HepG2 (cell line): Measurements from ENCODE around the gene THRB. TPM values are rescaled to one million over a fixed set of nuclear protein-coding genes. Genes with fewer than 3 reads are reported as not detected.

Experiments used
- ATAC-seq: fragments of 200-7000 bp; cut with Tn5 transposase; 3 replicates; pipeline ENCODE4 v1.9.1; 2020; ENCODE audit warnings: mild to moderate bottlenecking, moderate library complexity
- BruUV-seq: library from RNA; stranded (reverse); fragments of 400-500 nt; replicated peaks from 2 replicates; lab custom pipeline; 2021; lab: Mats Ljungman, UMichigan
- CTCF ChIA-PET: fragments of 300-600 bp; formaldehyde crosslinking; extraction: SDS; loops from one replicate; lab custom pipeline; 2021; ENCODE audit warnings: low total read pairs, inconsistent platforms, low intra/inter-chr PET ratio; lab: Yijun Ruan, JAX
- POLR2A ChIA-PET: fragments of 350-600 bp; sonication (Branson Sonifier 250); formaldehyde crosslinking; loops from one replicate; lab custom pipeline; 2020; ENCODE audit warnings: antibody characterized with exemption, inconsistent platforms; lab: Yijun Ruan, JAX
- DNase-seq: peaks from one replicate; pipeline ENCODE4 v3.0.0-alpha.2; 2015; ENCODE audit warnings: low spot score
- FAIRE-seq: peaks from 3 replicates; lab custom pipeline; 2011; peaks lifted over from hg19 to GRCh38; lab: Jason Lieb, UNC
- H2AFZ ChIP-seq: one replicate; pipeline ENCODE4 v1.6.1; 2011; ENCODE audit warnings: low read length, inconsistent platforms
- H3K27ac ChIP-seq: fragments of 300-600 bp; 3 replicates; pipeline ENCODE4 v1.8.0; 2011; ENCODE audit warnings: mixed run types, mild to moderate bottlenecking, mixed read lengths, low read length, inconsistent platforms; ENCODE audit not compliant: insufficient read depth; ENCODE audit errors: extremely low read length
- H3K27me3 ChIP-seq, 2 experiments: fragments of 200-600 bp in 1 of 2; 2 replicates in 1 of 2; 3 replicates in 1 of 2; pipeline versions ENCODE4 v1.6.0 to v1.8.0; 2011; ENCODE audit warnings: low read length in 2 of 2, mild to moderate bottlenecking in 2 of 2, moderate library complexity in 2 of 2, inconsistent platforms in 1 of 2; ENCODE audit not compliant: insufficient read depth in 2 of 2, control insufficient read depth in 1 of 2
- H3K36me3 ChIP-seq, 2 experiments: fragments of 200-600 bp in 1 of 2; replicated peaks in 1 of 2; 2 replicates in 1 of 2; 3 replicates in 1 of 2; pipeline versions ENCODE4 v1.5.1 to v1.8.0; 2011; ENCODE audit warnings: low read length in 2 of 2, inconsistent platforms in 1 of 2; ENCODE audit not compliant: insufficient read depth in 2 of 2, control insufficient read depth in 1 of 2
- H3K4me1 ChIP-seq: 2 replicates; pipeline ENCODE4 v1.5.1; 2012; ENCODE audit warnings: low read length, inconsistent platforms; ENCODE audit not compliant: insufficient read depth
- H3K4me2 ChIP-seq: 2 replicates; pipeline ENCODE4 v1.6.0; 2011; ENCODE audit warnings: low read depth, low read length, inconsistent platforms
- H3K4me3 ChIP-seq, 3 experiments: fragments of 200-600 bp in 1 of 3; sonication (generic), shearing (Covaris generic) in 1 of 3; replicated peaks in 1 of 3; 2 replicates each; pipeline ENCODE4 v1.5.1; 2011 to 2016; ENCODE audit warnings: low read length in 3 of 3, inconsistent platforms in 2 of 3, low read depth in 2 of 3, mild to moderate bottlenecking in 2 of 3, control low read depth in 1 of 3, mixed read lengths in 1 of 3; ENCODE audit not compliant: insufficient read depth in 1 of 3
- H3K79me2 ChIP-seq: one replicate; pipeline ENCODE4 v1.6.1; 2011; ENCODE audit warnings: low read length, inconsistent platforms; ENCODE audit not compliant: insufficient read depth
- H3K9ac ChIP-seq: 2 replicates; pipeline ENCODE4 v1.6.0; 2011; ENCODE audit warnings: mild to moderate bottlenecking, low read depth, low read length, inconsistent platforms; ENCODE audit not compliant: insufficient read depth
- H3K9me3 ChIP-seq: 2 replicates; pipeline ENCODE4 v1.5.1; 2012; ENCODE audit warnings: mild to moderate bottlenecking, low read length
- H4K20me1 ChIP-seq: 2 replicates; pipeline ENCODE4 v1.6.0; 2011; ENCODE audit warnings: inconsistent platforms, mild to moderate bottlenecking, low read length, moderate library complexity; ENCODE audit not compliant: insufficient read depth
- ADNP ChIP-seq: sonication (generic); formaldehyde crosslinking; IDR thresholded peaks from 2 replicates; pipeline ENCODE4 v1.4.0; 2020; ENCODE audit warnings: missing genetic modification reagents
- CHCHD3 ChIP-seq: sonication (generic); formaldehyde crosslinking; IDR thresholded peaks from 2 replicates; pipeline ENCODE4 v1.8.0; 2022; ENCODE audit warnings: mild to moderate bottlenecking, missing genetic modification reagents, moderate library complexity
- EHMT2 ChIP-seq: fragments of 200-600 bp; sonication (generic); IDR thresholded peaks from 2 replicates; pipeline ENCODE4 v1.7.0; 2017; ENCODE audit warnings: antibody characterized with exemption, low read depth, low read length, borderline replicate concordance
- FIP1L1 ChIP-seq: fragments of 200-400 bp; formaldehyde crosslinking; IDR thresholded peaks from 2 replicates; pipeline ENCODE4 v1.6.1; 2018; ENCODE audit warnings: low read depth, mild to moderate bottlenecking, low read length, moderate library complexity, borderline replicate concordance; ENCODE audit not compliant: insufficient read depth
- FOXJ3 ChIP-seq: sonication (generic); formaldehyde crosslinking; IDR thresholded peaks from 2 replicates; pipeline ENCODE4 v1.4.0; 2020; ENCODE audit warnings: missing genetic modification reagents, mild to moderate bottlenecking, borderline replicate concordance
- FOXO1 ChIP-seq: sonication (generic); formaldehyde crosslinking; IDR thresholded peaks from 2 replicates; pipeline ENCODE4 v1.4.0; 2020; ENCODE audit warnings: missing genetic modification reagents
- GZF1 ChIP-seq: sonication (generic); formaldehyde crosslinking; IDR thresholded peaks from 2 replicates; pipeline ENCODE4 v1.5.1; 2020; ENCODE audit warnings: mild to moderate bottlenecking, missing genetic modification reagents
- NFRKB ChIP-seq: fragments of 450-650 bp; IDR thresholded peaks from 2 replicates; pipeline ENCODE4 v1.6.1; 2017
- SSRP1 ChIP-seq: IDR thresholded peaks from 2 replicates; pipeline ENCODE4 v1.6.1; 2016; ENCODE audit warnings: control low read depth
- ZNF121 ChIP-seq: sonication (generic); formaldehyde crosslinking; IDR thresholded peaks from 2 replicates; pipeline ENCODE4 v1.5.0; 2020; ENCODE audit warnings: mild to moderate bottlenecking, missing genetic modification reagents
- ZNF33B ChIP-seq: sonication (generic); formaldehyde crosslinking; IDR thresholded peaks from 2 replicates; pipeline ENCODE4 v1.5.1; 2020; ENCODE audit warnings: mild to moderate bottlenecking, missing genetic modification reagents
- WGBS: methylation state at CpG from one replicate; pipeline ENCODE4 v1.1.6; 2017; ENCODE audit warnings: low lambda C conversion rate; 5-methylcytosine and 5-hydroxymethylcytosine counted together
- in situ Hi-C: cut with HindIII; loops from 2 replicates; pipeline ENCODE4 v1.10.0; 2017; ENCODE audit warnings: low pct_unique_long_range_greater_than_20kb; ENCODE audit not compliant: extremely low pct_ligation_motif_present
- intact Hi-C: fragments of 100-400 bp; cut with micrococcal nuclease; formaldehyde crosslinking; loops from one replicate; pipeline ENCODE4 v1.10.0; 2022; ENCODE audit not compliant: unreplicated experiment
- polyA plus RNA-seq, 8 experiments: library from polyadenylated mRNA; depleted of rRNA in 3 of 8; stranded (reverse) in 7 of 8; unstranded in 1 of 8; fragments of >200 nt; fragmentation: Illumina TruSeq in 4 of 8; extraction: Trizol in 4 of 8; gene quantifications; 2 replicates each; pipeline versions ENCODE4 v1.2.1 to v1.2.3, GENCODE V29; 2011 to 2016; ENCODE audit warnings: low read depth in 4 of 8, missing spikeins in 1 of 8, mixed read lengths in 1 of 8; ENCODE audit not compliant: insufficient read depth in 1 of 8
- total RNA-seq, 5 experiments: library from RNA; depleted of rRNA; stranded (reverse); fragments of >200 nt; fragmentation: Illumina TruSeq; extraction: Trizol; gene quantifications; 2 replicates each; pipeline ENCODE4 v1.2.3, GENCODE V29; 2016; ENCODE audit warnings: low read depth in 1 of 5
- TF ChIP-seq, protein P1 (sequence below): sonication (generic); formaldehyde crosslinking; IDR thresholded peaks from 2 replicates; pipeline ENCODE4 v1.5.1; 2020; ENCODE audit warnings: mild to moderate bottlenecking, missing genetic modification reagents, borderline replicate concordance
- TF ChIP-seq, protein P2 (sequence below): sonication (generic); formaldehyde crosslinking; IDR thresholded peaks from 2 replicates; pipeline ENCODE4 v1.4.0; 2020; ENCODE audit warnings: mild to moderate bottlenecking, missing genetic modification reagents
- TF ChIP-seq, protein P3 (sequence below): sonication (generic); formaldehyde crosslinking; IDR thresholded peaks from 2 replicates; pipeline ENCODE4 v1.4.0; 2020; ENCODE audit warnings: low read depth, mild to moderate bottlenecking, missing genetic modification reagents

Gene THRB
- total and polyA plus RNA-seq, 2 of the 13 experiments (the other 11 are each of a cell fraction or from before 2014, with no cell fraction given) = 4.7 to 22.7 TPM

DNA sequence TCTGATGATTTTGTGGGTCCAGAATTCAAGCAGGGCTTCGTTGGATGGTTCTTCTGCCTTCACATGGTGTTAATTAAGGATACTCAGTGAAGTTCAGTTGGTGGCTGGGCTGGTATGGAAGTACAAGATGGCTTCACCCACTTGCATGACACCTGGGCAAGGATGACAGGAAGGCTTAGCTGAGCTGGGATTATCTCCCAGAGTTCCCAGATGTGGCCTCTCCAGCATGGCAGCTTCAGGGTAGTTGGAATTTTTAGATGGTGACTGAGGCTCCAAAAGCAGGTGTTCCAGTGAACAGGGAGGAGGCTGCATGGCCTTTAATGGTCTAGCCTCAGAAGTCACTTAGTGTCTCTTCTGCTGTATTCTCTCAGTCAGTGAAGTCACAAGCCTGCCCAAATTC, 135.5 kb downstream of the THRB start:
- in situ Hi-C loops (no loop called here), intact Hi-C loops (loop anchor here (2.0 kb wide), 1 partner anchor 136 kb away; the partner anchor contains the start of gene THRB)
- 73% methylated on average over 1 of the region's 1 CpG for WGBS
- Histone ChIP-seq H4K20me1 (no peaks in the 10 kb centered on the region), H3K9me3 (no peaks in the 10 kb centered on the region), H3K27me3 (no peaks in the 10 kb centered on the region), H3K4me2 (no peak overlapping the region), H3K36me3 (0 out of 5 replicates have a peak, but pooled peaks cover 0 to 3% of the 10 kb centered on the region in 2 experiments), H3K79me2 (peaks cover 17% of the 10 kb centered on the region), H3K4me1 (peaks cover 49% of the 10 kb centered on the region), H3K9ac (no peak overlapping the region), H2AFZ (no peak overlapping the region), H3K27ac (no peak overlapping the region), H3K4me3 (no peak overlapping the region)
- no TSS peak for BruUV-seq
- POLR2A ChIA-PET = no interaction called here
- FAIRE-seq = no peak
- CTCF ChIA-PET = no interaction called here
- TF ChIP-seq EHMT2 (no peak), FIP1L1 (no peak), FOXO1 (CRISPR knock-in tag) (no peak), CHCHD3 (CRISPR knock-in tag) (no peak), NFRKB (no peak), ZNF121 (no peak), SSRP1 (CRISPR knock-in tag) (no peak), ZNF33B (CRISPR knock-in tag) (no peak), GZF1 (no peak), ADNP (CRISPR knock-in tag) (no peak), FOXJ3 (CRISPR knock-in tag) (no peak)
- TF ChIP-seq, protein P1, sequence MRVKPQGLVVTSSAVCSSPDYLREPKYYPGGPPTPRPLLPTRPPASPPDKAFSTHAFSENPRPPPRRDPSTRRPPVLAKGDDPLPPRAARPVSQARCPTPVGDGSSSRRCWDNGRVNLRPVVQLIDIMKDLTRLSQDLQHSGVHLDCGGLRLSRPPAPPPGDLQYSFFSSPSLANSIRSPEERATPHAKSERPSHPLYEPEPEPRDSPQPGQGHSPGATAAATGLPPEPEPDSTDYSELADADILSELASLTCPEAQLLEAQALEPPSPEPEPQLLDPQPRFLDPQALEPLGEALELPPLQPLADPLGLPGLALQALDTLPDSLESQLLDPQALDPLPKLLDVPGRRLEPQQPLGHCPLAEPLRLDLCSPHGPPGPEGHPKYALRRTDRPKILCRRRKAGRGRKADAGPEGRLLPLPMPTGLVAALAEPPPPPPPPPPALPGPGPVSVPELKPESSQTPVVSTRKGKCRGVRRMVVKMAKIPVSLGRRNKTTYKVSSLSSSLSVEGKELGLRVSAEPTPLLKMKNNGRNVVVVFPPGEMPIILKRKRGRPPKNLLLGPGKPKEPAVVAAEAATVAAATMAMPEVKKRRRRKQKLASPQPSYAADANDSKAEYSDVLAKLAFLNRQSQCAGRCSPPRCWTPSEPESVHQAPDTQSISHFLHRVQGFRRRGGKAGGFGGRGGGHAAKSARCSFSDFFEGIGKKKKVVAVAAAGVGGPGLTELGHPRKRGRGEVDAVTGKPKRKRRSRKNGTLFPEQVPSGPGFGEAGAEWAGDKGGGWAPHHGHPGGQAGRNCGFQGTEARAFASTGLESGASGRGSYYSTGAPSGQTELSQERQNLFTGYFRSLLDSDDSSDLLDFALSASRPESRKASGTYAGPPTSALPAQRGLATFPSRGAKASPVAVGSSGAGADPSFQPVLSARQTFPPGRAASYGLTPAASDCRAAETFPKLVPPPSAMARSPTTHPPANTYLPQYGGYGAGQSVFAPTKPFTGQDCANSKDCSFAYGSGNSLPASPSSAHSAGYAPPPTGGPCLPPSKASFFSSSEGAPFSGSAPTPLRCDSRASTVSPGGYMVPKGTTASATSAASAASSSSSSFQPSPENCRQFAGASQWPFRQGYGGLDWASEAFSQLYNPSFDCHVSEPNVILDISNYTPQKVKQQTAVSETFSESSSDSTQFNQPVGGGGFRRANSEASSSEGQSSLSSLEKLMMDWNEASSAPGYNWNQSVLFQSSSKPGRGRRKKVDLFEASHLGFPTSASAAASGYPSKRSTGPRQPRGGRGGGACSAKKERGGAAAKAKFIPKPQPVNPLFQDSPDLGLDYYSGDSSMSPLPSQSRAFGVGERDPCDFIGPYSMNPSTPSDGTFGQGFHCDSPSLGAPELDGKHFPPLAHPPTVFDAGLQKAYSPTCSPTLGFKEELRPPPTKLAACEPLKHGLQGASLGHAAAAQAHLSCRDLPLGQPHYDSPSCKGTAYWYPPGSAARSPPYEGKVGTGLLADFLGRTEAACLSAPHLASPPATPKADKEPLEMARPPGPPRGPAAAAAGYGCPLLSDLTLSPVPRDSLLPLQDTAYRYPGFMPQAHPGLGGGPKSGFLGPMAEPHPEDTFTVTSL (CRISPR knock-in tag) = no peak
- TF ChIP-seq, protein P2, sequence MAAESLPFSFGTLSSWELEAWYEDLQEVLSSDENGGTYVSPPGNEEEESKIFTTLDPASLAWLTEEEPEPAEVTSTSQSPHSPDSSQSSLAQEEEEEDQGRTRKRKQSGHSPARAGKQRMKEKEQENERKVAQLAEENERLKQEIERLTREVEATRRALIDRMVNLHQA (CRISPR knock-in tag) = no peak
- TF ChIP-seq, protein P3, sequence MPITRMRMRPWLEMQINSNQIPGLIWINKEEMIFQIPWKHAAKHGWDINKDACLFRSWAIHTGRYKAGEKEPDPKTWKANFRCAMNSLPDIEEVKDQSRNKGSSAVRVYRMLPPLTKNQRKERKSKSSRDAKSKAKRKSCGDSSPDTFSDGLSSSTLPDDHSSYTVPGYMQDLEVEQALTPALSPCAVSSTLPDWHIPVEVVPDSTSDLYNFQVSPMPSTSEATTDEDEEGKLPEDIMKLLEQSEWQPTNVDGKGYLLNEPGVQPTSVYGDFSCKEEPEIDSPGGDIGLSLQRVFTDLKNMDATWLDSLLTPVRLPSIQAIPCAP (CRISPR knock-in tag) = no peak
- no peak for ATAC-seq
- DNase-seq = no peak
